H1 (cell line): ENCODE measurements around the gene SNX32. TPM values are rescaled to one million over a fixed set of nuclear protein-coding genes. Genes with fewer than 3 reads are reported as not detected.

ENCODE experiments used
- CTCF ChIA-PET: fragments of 300-600 bp; sonication (Branson Sonifier 250); formaldehyde crosslinking; loops from one replicate; lab custom pipeline; 2021; ENCODE audit not compliant: partially characterized antibody; lab: Charles Lee
- POLR2A ChIA-PET: fragments of 300-600 bp; sonication (Branson Sonifier 250); formaldehyde crosslinking; loops from one replicate; lab custom pipeline; 2021; ENCODE audit warnings: inconsistent platforms; ENCODE audit not compliant: partially characterized antibody; lab: Charles Lee
- DNase-seq, 2 experiments: peaks; one replicate each; pipeline versions ENCODE4 v3.0.0 to v3.0.0-alpha.2; 2010 to 2022; ENCODE audit warnings: low spot score in 2 of 2, low read depth in 1 of 2, mixed read lengths in 1 of 2
- FAIRE-seq: peaks from 2 replicates; lab custom pipeline; 2011; peaks lifted over from hg19 to GRCh38; lab: Jason Lieb, UNC
- H2AFZ ChIP-seq: 2 replicates; pipeline ENCODE4 v1.8.1; 2012; ENCODE audit warnings: low read length, inconsistent platforms
- H2AK5ac ChIP-seq: 2 replicates; pipeline ENCODE4 v1.6.1; 2013; ENCODE audit warnings: low read depth, low read length
- H2BK120ac ChIP-seq: replicated peaks from 2 replicates; pipeline ENCODE3; 2013; ENCODE audit warnings: low read depth, low read length, inconsistent platforms
- H2BK12ac ChIP-seq: 2 replicates; pipeline ENCODE4 v1.6.1; 2013; ENCODE audit warnings: low read depth, low read length
- H2BK15ac ChIP-seq: 2 replicates; pipeline ENCODE4 v1.6.1; 2013; ENCODE audit warnings: low read length
- H2BK20ac ChIP-seq: 2 replicates; pipeline ENCODE4 v1.6.1; 2013; ENCODE audit warnings: low read length
- H2BK5ac ChIP-seq: 2 replicates; pipeline ENCODE4 v1.6.1; 2013; ENCODE audit warnings: low read depth, low read length
- H3K14ac ChIP-seq: 2 replicates; pipeline ENCODE4 v1.6.1; 2013; ENCODE audit warnings: inconsistent platforms; ENCODE audit not compliant: insufficient read length
- H3K18ac ChIP-seq: 2 replicates; pipeline ENCODE4 v1.6.1; 2013; ENCODE audit warnings: low read length; ENCODE audit errors: extremely low read depth
- H3K23ac ChIP-seq: 2 replicates; pipeline ENCODE4 v1.6.1; 2013; ENCODE audit warnings: inconsistent platforms; ENCODE audit not compliant: insufficient read length
- H3K23me2 ChIP-seq: 2 replicates; pipeline ENCODE4 v1.6.1; 2013; ENCODE audit warnings: low read depth, low read length
- H3K27ac ChIP-seq: 2 replicates; pipeline ENCODE4 v1.6.1; 2011; ENCODE audit warnings: low read depth, low read length, inconsistent platforms
- H3K27me3 ChIP-seq, 4 experiments: replicated peaks in 1 of 4; 1 replicate in 1 of 4; 2 replicates in 3 of 4; pipeline versions ENCODE4 v1.6.1 to v1.8.1; 2011 to 2013; ENCODE audit warnings: low read length in 3 of 4, mild to moderate bottlenecking in 3 of 4, inconsistent platforms in 2 of 4, mixed read lengths in 2 of 4, moderate library complexity in 1 of 4; ENCODE audit not compliant: control insufficient read depth in 3 of 4, insufficient read depth in 3 of 4; ENCODE audit errors: extremely low read depth in 1 of 4
- H3K36me3 ChIP-seq, 4 experiments: 2 replicates each; pipeline versions ENCODE4 v1.6.1 to v1.8.1; 2011 to 2013; ENCODE audit warnings: mild to moderate bottlenecking in 4 of 4, low read length in 3 of 4, moderate library complexity in 2 of 4, control low read depth in 1 of 4, inconsistent platforms in 1 of 4; ENCODE audit not compliant: insufficient read depth in 4 of 4, control insufficient read depth in 2 of 4
- H3K4ac ChIP-seq: replicated peaks from 2 replicates; pipeline ENCODE3; 2013; ENCODE audit warnings: low read length, low read depth, mixed read lengths, inconsistent platforms; ENCODE audit not compliant: insufficient read length
- H3K4me1 ChIP-seq, 4 experiments: replicated peaks in 1 of 4; 1 replicate in 1 of 4; 2 replicates in 3 of 4; pipeline versions ENCODE4 v1.6.1 to v1.8.1; 2011 to 2013; ENCODE audit warnings: low read length in 3 of 4, inconsistent platforms in 2 of 4, mixed read lengths in 1 of 4; ENCODE audit not compliant: insufficient read depth in 4 of 4, control insufficient read depth in 3 of 4
- H3K4me2 ChIP-seq, 2 experiments: 2 replicates each; pipeline versions ENCODE4 v1.6.1 to v1.8.1; 2011 to 2013; ENCODE audit warnings: low read depth in 2 of 2, low read length in 2 of 2, control low read depth in 1 of 2, inconsistent platforms in 1 of 2, mild to moderate bottlenecking in 1 of 2; ENCODE audit not compliant: insufficient read depth in 1 of 2
- H3K4me3 ChIP-seq, 4 experiments: fragments of 200-600, 300-600 bp in 1 of 4; sonication (generic), shearing (Covaris generic), sonication (Bioruptor Twin) in 1 of 4; 2 replicates each; pipeline versions ENCODE4 v1.5.1 to v1.8.1; 2011 to 2016; ENCODE audit warnings: low read length in 4 of 4, low read depth in 3 of 4, control low read depth in 2 of 4, inconsistent platforms in 2 of 4, mild to moderate bottlenecking in 2 of 4, mixed read lengths in 1 of 4, moderate library complexity in 1 of 4; ENCODE audit not compliant: insufficient read depth in 2 of 4; ENCODE audit errors: extremely low read depth in 1 of 4
- H3K56ac ChIP-seq: replicated peaks from 2 replicates; pipeline ENCODE3; 2013; ENCODE audit warnings: low read depth, mild to moderate bottlenecking, mixed read lengths, low read length, inconsistent platforms; ENCODE audit not compliant: insufficient read length
- H3K79me1 ChIP-seq: 2 replicates; pipeline ENCODE4 v1.6.1; 2013; ENCODE audit warnings: low read depth, low read length, control low read depth
- H3K79me2 ChIP-seq, 2 experiments: 2 replicates each; pipeline versions ENCODE4 v1.6.1 to v1.8.1; 2012 to 2013; ENCODE audit warnings: low read length in 2 of 2, mild to moderate bottlenecking in 2 of 2, inconsistent platforms in 1 of 2; ENCODE audit not compliant: insufficient read depth in 2 of 2, control insufficient read depth in 1 of 2
- H3K9ac ChIP-seq, 4 experiments: replicated peaks in 1 of 4; 1 replicate in 1 of 4; 2 replicates in 3 of 4; pipeline versions ENCODE4 v1.6.1 to v1.8.1; 2011 to 2013; ENCODE audit warnings: low read depth in 3 of 4, low read length in 3 of 4, control low read depth in 2 of 4, mild to moderate bottlenecking in 2 of 4, moderate library complexity in 2 of 4, inconsistent platforms in 1 of 4; ENCODE audit errors: extremely low read depth in 1 of 4
- H3K9me3 ChIP-seq, 2 experiments: 2 replicates each; pipeline versions ENCODE4 v1.6.1 to v1.8.1; 2012 to 2013; ENCODE audit warnings: mild to moderate bottlenecking in 2 of 2, moderate library complexity in 2 of 2, control low read depth in 1 of 2, inconsistent platforms in 1 of 2, low read depth in 1 of 2, low read length in 1 of 2, mixed read lengths in 1 of 2; ENCODE audit not compliant: insufficient read depth in 2 of 2
- H4K20me1 ChIP-seq, 2 experiments: replicated peaks in 1 of 2; 2 replicates each; pipeline versions ENCODE3 to v1.8.1; 2011 to 2013; ENCODE audit warnings: inconsistent platforms in 2 of 2, low read length in 2 of 2, mild to moderate bottlenecking in 1 of 2; ENCODE audit not compliant: insufficient read depth in 2 of 2, control insufficient read depth in 1 of 2
- H4K5ac ChIP-seq: 2 replicates; pipeline ENCODE4 v1.6.1; 2013; ENCODE audit warnings: low read length, low read depth, mixed read lengths, inconsistent platforms; ENCODE audit not compliant: insufficient read length
- H4K8ac ChIP-seq: 2 replicates; pipeline ENCODE4 v1.8.0; 2013; ENCODE audit warnings: mild to moderate bottlenecking, moderate library complexity, low read length, inconsistent platforms; ENCODE audit not compliant: insufficient read depth; ENCODE audit errors: extremely low read depth
- H4K91ac ChIP-seq: replicated peaks from 2 replicates; pipeline ENCODE3; 2013; ENCODE audit warnings: low read length, mixed read lengths, inconsistent platforms; ENCODE audit not compliant: insufficient read length
- CEBPB ChIP-seq: IDR thresholded peaks from 2 replicates; pipeline ENCODE4 v1.6.1; 2012; ENCODE audit warnings: low read depth, low read length
- CREB1 ChIP-seq: IDR thresholded peaks from 2 replicates; pipeline ENCODE4 v1.6.1; 2012; ENCODE audit warnings: inconsistent platforms
- CTBP2 ChIP-seq: IDR thresholded peaks from 2 replicates; pipeline ENCODE4 v1.7.0; 2011; ENCODE audit warnings: borderline replicate concordance, mild to moderate bottlenecking, moderate library complexity, mixed read lengths, low read length; ENCODE audit not compliant: insufficient read depth, insufficient read length
- POLR2A ChIP-seq, 2 experiments: IDR thresholded peaks; 1 replicate in 1 of 2; 2 replicates in 1 of 2; pipeline ENCODE4 v1.6.1; 2011; ENCODE audit warnings: low read depth in 2 of 2, low read length in 2 of 2, mild to moderate bottlenecking in 2 of 2; ENCODE audit errors: control extremely low read depth in 1 of 2
- RFX5 ChIP-seq: IDR thresholded peaks from 2 replicates; pipeline ENCODE4 v1.6.1; 2011; ENCODE audit warnings: low read depth, low read length, improper control_type of control experiment, borderline replicate concordance
- SAP30 ChIP-seq: fragments of 300-600 bp; sonication (generic); IDR thresholded peaks from 2 replicates; pipeline ENCODE4 v1.7.1; 2012; ENCODE audit warnings: low read length, moderate library complexity, mild to moderate bottlenecking, inconsistent platforms; ENCODE audit not compliant: insufficient read depth, insufficient replicate concordance
- SRF ChIP-seq: IDR thresholded peaks from 2 replicates; pipeline ENCODE4 v1.6.1; 2011; ENCODE audit warnings: mild to moderate bottlenecking, low read depth, low read length, moderate library complexity
- ZNF274 ChIP-seq: IDR thresholded peaks from 2 replicates; pipeline ENCODE4 v1.7.0; 2012; ENCODE audit warnings: low read length, borderline replicate concordance; ENCODE audit errors: extremely low read depth
- WGBS, 2 experiments: shearing (Covaris generic) in 1 of 2; methylation state at CpG; one replicate each; pipeline versions ENCODE4 v1.1.6 to v1.1.7; 2013 to 2015; ENCODE audit warnings: low lambda C conversion rate in 2 of 2, mixed read lengths in 2 of 2, inconsistent platforms in 1 of 2, low coverage in 1 of 2, missing lambda C conversion rate in 1 of 2; ENCODE audit not compliant: insufficient replicate concordance in 2 of 2, insufficient coverage in 1 of 2, insufficient read length in 1 of 2; ENCODE audit errors: extremely low coverage in 1 of 2, missing lambda C conversion rate in 1 of 2; 5-methylcytosine and 5-hydroxymethylcytosine counted together
- polyA plus RNA-seq, 7 experiments: library from polyadenylated mRNA; depleted of rRNA in 3 of 7; stranded (reverse) in 5 of 7; unstranded in 2 of 7; fragments of >200 nt in 5 of 7; fragments of 200-250 nt in 2 of 7; gene quantifications; 1 replicate in 5 of 7; 2 replicates in 1 of 7; 4 replicates in 1 of 7; pipeline versions ENCODE4 v1.2.1 to v1.2.3, GENCODE V29; 2011 to 2013; ENCODE audit warnings: missing spikeins in 2 of 7, mixed read lengths in 2 of 7
- total RNA-seq: library from RNA; stranded (reverse); fragmentation: NEBNext Ultra II Directional; extraction: Animal tissue kit (Norgen Biotek cat#: 25700); gene quantifications from 2 replicates; pipeline ENCODE4 v1.2.1, GENCODE V29; 2021

Gene SNX32
- total and polyA plus RNA-seq, 2 of the 8 experiments (the other 6 are each of a cell fraction or from before 2014, with no cell fraction given), result 0.76 to 2.2 TPM

GRCh38 chr11:65886826-65887722, 53.3 kb downstream of the SNX32 start:
- Histone ChIP-seq H2BK12ac (no peak overlapping the region), H2BK20ac (no peak overlapping the region), H3K14ac (no peak overlapping the region), H2BK15ac (no peak overlapping the region), H2BK5ac (0 out of 2 replicates have a peak overlapping the region, but pooled peaks have one; percentile 87), H4K91ac (no peak overlapping the region), H3K18ac (no peak overlapping the region), H3K23ac (no peak overlapping the region), H2AFZ (no peak overlapping the region), H4K8ac (no peak overlapping the region), H3K9me3 (no peaks in the 10 kb centered on the region), H3K79me1 (no peaks in the 10 kb centered on the region), H3K27ac (0 out of 2 replicates have a peak overlapping the region, but pooled peaks have one; percentile 75), H3K4me2 (peak overlapping the region; percentile 94 to 97), H4K20me1 (peaks cover 6 to 7% of the 10 kb centered on the region in 2 experiments), H3K9ac (peak overlapping the region in 2 of 4 experiments; percentile 58 to 69; a peak in 2 of 7 replicates), H4K5ac (no peak overlapping the region), H3K4ac (no peak overlapping the region), H3K23me2 (peaks cover 25% of the 10 kb centered on the region), H3K4me3 (peak overlapping the region; percentile 73 to 84 (median 79)), H3K27me3 (peaks cover 0 to 14% (median 8%) of the 10 kb centered on the region in 4 experiments; a peak in 6 of 7 replicates), H3K79me2 (peaks cover 0 to 4% of the 10 kb centered on the region in 2 experiments; a peak in 1 of 4 replicates), H3K56ac (no peak overlapping the region), H3K4me1 (peaks cover 0 to 19% (median 11%) of the 10 kb centered on the region in 4 experiments; a peak in 5 of 7 replicates), H3K36me3 (peaks cover 8 to 22% (median 18%) of the 10 kb centered on the region in 4 experiments; a peak in 7 of 8 replicates), H2BK120ac (no peak overlapping the region), H2AK5ac (no peak overlapping the region)
- DNase-seq (no peak), FAIRE-seq (no peak)
- 86% methylated on average over 10 of the region's 14 CpGs; no CpG with 5 or more reads in 1 of the 2 experiments for WGBS, 2 experiments
- ChIA-PET CTCF (interaction anchor here (0.6 to 19.6 kb wide), 34 partner anchors 10 to 224 kb away, joined by 3 to 283 read pairs (median 8); partner anchors contain the start of genes AP5B1, CFL1, CTSW and EFEMP2), POLR2A (interaction anchor here (0.6 to 39.7 kb wide), 8 partner anchors 16 to 175 kb away, joined by 3 to 1071 read pairs (median 4); partner anchors contain the start of genes CFL1, EFEMP2, KAT5 and MUS81)
- TF ChIP-seq SAP30 (no peak), CREB1 (no peak), POLR2A (IDR thresholded peaks at IDR 0.05; ENCODE audit: control extremely low read depth in 1 of 2, low read depth in 2 of 2, low read length in 2 of 2) (no peak), SRF (no peak), CTBP2 (no peak), ZNF274 (no peak), CEBPB (no peak), RFX5 (no peak)
